NOMO-1 (cell line): ENCODE measurements around the gene GDF11.

Experiments
- DNase-seq, 2 experiments: peaks; one replicate each; lab custom pipeline; 2025; ENCODE audit not compliant: unreplicated experiment in 2 of 2; lab: John Stamatoyannopoulos, UW

Gene GDF11

DNA sequence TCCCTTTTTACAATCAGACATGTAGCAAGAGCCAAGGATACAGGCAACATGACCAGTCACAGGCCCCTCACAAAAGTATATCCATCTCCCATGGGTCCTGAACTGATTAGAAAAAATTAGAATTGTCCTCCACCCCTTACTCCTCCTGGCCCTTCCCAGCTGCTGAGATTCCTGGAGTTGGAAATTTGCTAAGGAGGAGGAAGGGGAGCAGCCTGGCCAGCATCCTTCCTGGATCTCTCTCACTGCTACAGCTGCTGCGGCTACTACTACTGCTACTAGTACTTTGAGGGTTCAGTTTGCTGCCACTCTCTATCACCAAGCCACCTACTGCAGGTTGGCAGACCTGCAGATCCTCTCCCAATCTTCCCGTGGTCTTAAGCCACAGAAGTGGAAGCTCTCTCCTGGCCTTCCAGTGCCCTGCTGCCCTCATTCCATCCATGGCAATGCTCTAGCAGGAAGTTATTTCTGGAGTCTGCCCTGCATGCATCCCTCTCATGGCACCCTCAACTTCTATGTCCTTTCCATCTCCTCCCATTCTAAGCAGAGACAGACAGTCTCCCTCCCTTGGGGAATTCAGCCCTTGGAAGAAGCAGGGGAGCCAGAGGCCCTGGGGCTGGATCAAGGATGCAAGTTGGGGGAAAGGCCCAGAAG, 36.2 kb upstream of the GDF11 start:
- no peak for DNase-seq

- peak; percentile 41 to 76 for DNase-seq
These were observed 35.7 kb upstream of the GDF11 start for GRCh38 chr12:55707219-55707671.

GRCh38 chr12:55707841-55708694, 34.9 kb upstream of the GDF11 start, which contains the start of gene ITGA7:
Gene ITGA7, minus strand, starts transcription at chr12:55707904. Its CDS starts 222 bp downstream, at chr12:55707682.
- no peak for DNase-seq

DNA sequence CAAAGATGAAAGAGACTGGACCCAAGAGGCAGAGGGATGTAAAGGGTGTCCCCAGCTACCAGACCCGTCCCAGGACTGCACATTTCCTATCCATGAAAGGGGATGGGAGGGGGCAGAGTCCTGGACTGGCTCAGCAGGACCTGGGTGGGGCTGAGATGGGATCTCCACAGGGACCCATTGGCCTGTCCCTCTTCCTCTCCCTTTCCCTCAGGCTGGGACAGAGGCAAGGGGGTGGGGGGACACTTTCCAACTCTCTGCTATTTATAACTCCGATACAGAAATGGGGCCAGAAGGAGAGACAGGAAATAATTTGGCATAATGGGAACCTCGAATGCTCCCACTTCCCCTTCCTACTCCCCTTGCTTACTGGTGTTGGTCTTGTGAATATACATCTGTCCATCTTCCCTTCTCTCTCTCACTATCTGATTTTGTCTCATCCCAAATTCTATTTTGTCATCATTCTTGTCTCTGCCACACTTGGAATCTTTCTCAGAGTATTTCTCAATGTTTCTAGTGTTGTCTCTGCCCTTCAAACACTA, 34.2 kb upstream of the GDF11 start:
- no peak for DNase-seq

DNA sequence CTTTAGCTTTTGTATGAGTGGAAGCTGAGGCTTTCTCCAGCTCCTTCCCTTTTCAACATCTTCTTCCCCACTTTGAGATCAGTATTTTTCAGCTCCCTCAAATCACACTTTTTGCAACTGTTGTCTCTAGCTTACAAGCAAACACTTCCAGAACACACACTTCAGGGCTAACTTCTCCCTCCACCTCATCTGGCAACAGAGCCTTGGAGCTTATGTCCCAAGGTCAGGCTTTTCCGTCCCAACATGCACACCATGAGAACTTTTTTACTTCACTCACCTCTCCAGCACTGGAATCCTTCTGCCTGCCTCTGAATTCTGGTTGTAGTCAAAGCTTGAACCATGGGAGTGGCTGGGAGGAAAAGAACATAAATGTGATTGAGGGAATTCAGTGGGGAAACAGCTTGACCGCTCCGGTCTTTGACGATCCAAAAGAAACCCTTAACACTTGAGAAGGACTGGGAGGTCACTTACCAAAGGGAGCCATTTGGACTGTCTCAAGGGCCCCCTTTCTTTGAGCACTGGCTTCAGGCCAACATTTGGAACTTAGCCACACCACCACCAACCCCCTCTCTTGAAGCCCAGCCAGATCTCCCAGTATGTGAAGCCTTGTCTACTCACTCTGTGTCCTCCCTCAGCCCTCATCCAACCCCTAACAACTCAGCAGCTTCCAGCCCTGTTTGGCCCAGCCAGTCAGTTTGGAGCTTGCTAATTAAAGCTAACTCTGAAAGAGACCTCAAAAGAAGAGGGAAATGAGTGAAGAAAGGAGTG, 31.0 kb upstream of the GDF11 start:
- no peak for DNase-seq

GRCh38 chr12:55712700-55713415, 30.1 kb upstream of the GDF11 start:
- no peak for DNase-seq

DNA sequence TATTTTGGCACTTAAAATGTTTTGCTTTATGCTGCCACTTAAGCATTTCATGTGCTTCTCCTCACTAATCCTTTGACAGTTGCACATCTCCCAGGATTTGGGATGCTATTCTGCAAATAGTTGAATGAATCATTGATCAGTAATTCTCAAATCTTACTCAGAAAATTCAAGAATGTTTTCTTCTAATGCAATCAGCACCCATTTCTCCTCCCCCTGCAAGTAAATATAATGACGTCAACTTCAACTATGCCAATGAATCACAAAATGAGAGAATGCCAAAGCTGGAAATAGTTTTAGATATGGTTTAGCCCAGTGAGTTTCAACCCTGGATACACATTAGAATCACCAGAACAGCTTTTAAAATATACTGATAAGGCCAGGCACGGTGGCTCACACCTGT, 29.2 kb upstream of the GDF11 start:
- no peak for DNase-seq

DNA sequence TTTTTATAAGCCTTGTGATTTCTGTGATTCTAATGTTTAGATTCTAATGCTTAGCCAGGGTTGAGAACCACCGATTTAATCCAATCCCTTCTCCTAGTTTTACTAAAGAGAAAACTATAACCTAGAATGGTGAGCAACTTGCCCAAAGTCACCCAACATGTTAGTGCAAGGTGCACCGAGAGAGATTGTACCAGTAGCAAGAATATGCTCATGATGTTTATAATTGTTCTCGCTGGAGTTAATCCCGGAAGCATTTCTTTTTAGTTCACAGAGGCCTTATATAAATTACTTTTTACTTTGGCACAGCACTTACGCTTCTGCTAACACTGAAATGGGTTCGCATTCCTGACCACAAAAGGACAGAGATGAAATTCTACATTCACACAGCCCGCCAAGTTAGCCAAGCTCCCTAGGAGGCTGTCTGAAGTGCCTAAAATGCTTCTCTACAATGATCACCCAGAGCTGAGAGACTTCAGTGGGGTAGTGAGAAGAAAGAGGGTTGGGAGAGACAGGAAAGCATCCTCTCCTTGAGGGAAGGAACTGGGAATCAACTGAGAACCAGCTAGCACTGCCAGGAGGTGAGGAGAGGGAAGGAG, 27.7 kb upstream of the GDF11 start:
- no peak for DNase-seq

DNA sequence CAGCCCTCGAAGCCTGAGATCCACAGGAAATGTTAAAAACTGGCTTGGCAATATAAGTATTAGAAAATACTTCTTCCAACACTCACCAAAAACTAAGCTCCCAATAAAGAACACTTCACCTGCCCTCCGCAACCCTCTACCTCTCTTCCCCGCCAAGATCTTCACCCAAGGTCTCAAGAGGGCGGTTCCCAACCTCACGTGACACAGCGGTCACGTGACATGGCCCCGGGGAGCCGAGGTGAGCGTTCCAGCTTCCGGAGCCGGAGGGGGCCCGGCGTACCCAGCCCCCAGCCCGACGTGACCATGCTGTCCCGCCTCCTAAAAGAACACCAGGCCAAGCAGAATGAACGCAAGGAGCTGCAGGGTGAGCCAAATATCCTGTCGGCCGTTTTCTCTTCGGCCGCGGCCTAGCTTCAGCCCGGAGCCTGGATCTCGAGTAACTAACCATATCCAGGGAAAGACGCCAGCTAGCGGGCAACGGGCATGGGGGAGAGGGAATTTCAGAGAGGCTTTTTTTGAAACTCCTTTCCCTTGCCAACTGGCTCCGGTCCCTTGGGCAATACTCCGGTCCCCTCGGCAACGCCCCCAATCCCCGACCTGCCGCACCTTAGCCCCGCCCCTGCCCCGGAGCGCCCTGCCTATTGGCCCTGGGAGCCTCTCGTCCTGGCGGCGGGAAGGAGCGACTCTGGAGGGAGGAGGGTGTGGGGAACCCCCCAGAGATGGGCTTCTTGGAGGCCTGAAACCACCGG, 26.9 kb upstream of the GDF11 start, which contains the start of gene BLOC1S1:
Gene BLOC1S1 (plus strand): TSS at position 214 of the 749 bp plus-strand sequence. CDS start 6 bp downstream, at position 220.
- peak; percentile 78 to 92 for DNase-seq

- peak; percentile 70 to 76 for DNase-seq
These were observed 26.4 kb upstream of the GDF11 start for GRCh38 chr12:55716582-55716957.

- DNase-seq: no peak
These were observed 25.6 kb upstream of the GDF11 start for GRCh38 chr12:55717011-55718007.

DNA sequence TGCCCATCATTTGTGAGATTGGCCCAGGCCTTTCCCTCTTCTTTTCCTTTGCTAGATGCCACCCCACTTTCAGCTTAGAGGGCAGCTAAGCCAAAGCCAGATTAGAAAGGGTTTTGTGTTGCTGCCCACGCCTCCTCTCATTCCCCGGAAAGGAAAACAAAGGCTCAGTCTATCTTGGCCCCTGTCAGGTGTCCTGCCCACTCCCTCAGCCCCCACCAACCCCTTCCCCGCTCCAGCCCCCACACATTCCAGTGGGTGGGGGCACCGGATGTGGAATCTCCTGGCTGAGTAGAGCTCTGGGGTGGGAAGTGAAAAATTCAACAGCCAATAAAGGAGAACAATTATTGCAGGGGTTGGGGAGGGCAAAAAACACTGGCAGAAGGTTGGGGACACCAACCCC, 24.9 kb upstream of the GDF11 start:
- DNase-seq: no peak

DNA sequence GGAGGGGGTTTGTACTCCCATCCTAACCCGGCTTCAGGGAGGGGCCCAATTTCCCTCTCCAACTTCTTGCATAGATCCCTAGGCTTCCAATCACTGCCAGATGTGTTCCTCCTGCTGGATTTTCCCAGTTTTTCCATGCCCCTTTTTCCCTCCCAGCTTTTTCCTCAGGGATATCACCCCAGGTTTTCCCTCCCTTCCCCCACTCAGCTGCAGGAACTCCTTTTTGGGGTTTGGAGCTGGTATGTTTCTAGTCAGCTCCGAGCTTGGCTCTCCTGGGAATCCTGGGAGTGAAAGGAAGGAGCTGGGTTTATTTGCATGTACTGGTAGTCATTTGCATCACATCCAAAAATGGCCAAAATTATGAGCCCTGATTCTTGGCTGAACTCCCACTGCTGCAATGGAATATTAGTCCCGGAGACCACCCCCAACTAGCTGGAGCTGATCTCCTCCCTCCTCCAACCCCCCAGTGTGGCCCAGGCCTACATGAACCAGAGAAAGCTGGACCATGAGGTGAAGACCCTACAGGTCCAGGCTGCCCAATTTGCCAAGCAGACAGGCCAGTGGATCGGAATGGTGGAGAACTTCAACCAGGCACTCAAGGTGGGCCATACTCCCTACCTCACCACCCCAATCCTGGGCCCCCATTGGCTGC, 24.2 kb upstream of the GDF11 start:
- no peak for DNase-seq

- DNase-seq: no peak
These were observed 23.6 kb upstream of the GDF11 start for GRCh38 chr12:55719371-55719770.

- DNase-seq: no peak
These were observed 22.8 kb upstream of the GDF11 start, which contains the start of gene RDH5 for GRCh38 chr12:55720071-55720564. Gene RDH5, plus strand, starts transcription at chr12:55720393. Its CDS starts 792 bp downstream, at chr12:55721185.

DNA sequence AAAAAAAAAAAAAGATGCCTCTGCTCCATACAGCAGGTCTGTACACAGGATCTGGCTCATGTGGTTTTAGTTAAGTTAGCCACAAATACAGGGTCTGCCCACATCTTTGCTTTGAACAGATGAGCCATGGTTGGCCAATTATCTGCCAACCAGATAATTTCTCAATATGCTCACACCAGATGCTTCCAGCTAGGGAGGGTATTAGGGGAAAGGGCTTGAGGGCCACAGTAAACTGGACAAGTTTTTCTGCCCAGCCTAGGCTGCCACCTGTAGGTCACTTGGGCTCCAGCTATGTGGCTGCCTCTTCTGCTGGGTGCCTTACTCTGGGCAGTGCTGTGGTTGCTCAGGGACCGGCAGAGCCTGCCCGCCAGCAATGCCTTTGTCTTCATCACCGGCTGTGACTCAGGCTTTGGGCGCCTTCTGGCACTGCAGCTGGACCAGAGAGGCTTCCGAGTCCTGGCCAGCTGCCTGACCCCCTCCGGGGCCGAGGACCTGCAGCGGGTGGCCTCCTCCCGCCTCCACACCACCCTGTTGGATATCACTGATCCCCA, 22.0 kb upstream of the GDF11 start:
- DNase-seq: peak; percentile 74 to 76
